Measurements from ENCODE around the gene FMNL1. TPM values are rescaled to one million over a fixed set of nuclear protein-coding genes. Genes with fewer than 3 reads are reported as not detected.

FMNL1 gene
- total RNA-seq, 2 donors from 2014 or later, result 4.0 to 5.2 TPM

DNA sequence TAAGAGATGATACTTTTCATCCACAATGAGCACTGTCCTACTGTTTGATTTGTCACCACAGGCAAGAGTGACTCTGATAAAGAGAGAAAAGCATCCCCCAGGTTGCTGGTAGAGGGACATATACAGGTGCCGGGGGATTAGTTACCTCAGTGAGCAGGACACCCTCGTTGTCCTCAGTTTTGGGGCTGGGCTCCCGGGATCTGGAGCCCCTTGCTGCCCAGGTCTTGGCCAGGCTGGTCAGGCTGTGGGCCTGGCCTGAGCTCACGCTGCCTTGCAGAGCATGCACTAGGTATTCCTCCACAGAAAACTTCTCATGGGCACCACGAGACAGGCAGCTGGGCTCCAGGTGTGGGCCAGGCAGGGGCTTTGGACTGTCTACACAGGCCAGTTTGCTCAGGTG is 64.6 kb downstream of the FMNL1 start:
- Histone ChIP-seq H3K27me3 (no peaks in the 10 kb centered on the region), H3K4me1 (peaks cover 44% of the 10 kb centered on the region), H3K9me3 (no peaks in the 10 kb centered on the region), H3K36me3 (replicated peaks in 1 of 2; ENCODE audit: insufficient read depth in 1 of 2, low read depth in 2 of 2) (peaks cover 0 to 18% of the 10 kb centered on the region in 2 donors), H3K27ac (no peak overlapping the region), H3K4me3 (no peak overlapping the region)
- ATAC-seq (no peak), DNase-seq (no peak)
- 91 to 100% methylated on average over 2 to 5 of the region's 5 CpGs for WGBS, 2 donors
- TF ChIP-seq POLR2A (IDR thresholded peaks at IDR 0.05), result no peak
- TF ChIP-seq, protein P1, sequence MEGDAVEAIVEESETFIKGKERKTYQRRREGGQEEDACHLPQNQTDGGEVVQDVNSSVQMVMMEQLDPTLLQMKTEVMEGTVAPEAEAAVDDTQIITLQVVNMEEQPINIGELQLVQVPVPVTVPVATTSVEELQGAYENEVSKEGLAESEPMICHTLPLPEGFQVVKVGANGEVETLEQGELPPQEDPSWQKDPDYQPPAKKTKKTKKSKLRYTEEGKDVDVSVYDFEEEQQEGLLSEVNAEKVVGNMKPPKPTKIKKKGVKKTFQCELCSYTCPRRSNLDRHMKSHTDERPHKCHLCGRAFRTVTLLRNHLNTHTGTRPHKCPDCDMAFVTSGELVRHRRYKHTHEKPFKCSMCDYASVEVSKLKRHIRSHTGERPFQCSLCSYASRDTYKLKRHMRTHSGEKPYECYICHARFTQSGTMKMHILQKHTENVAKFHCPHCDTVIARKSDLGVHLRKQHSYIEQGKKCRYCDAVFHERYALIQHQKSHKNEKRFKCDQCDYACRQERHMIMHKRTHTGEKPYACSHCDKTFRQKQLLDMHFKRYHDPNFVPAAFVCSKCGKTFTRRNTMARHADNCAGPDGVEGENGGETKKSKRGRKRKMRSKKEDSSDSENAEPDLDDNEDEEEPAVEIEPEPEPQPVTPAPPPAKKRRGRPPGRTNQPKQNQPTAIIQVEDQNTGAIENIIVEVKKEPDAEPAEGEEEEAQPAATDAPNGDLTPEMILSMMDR (IDR thresholded peaks at IDR 0.05), result no peak
- intact Hi-C loops (cut with DNase I), result no loop called here

DNA sequence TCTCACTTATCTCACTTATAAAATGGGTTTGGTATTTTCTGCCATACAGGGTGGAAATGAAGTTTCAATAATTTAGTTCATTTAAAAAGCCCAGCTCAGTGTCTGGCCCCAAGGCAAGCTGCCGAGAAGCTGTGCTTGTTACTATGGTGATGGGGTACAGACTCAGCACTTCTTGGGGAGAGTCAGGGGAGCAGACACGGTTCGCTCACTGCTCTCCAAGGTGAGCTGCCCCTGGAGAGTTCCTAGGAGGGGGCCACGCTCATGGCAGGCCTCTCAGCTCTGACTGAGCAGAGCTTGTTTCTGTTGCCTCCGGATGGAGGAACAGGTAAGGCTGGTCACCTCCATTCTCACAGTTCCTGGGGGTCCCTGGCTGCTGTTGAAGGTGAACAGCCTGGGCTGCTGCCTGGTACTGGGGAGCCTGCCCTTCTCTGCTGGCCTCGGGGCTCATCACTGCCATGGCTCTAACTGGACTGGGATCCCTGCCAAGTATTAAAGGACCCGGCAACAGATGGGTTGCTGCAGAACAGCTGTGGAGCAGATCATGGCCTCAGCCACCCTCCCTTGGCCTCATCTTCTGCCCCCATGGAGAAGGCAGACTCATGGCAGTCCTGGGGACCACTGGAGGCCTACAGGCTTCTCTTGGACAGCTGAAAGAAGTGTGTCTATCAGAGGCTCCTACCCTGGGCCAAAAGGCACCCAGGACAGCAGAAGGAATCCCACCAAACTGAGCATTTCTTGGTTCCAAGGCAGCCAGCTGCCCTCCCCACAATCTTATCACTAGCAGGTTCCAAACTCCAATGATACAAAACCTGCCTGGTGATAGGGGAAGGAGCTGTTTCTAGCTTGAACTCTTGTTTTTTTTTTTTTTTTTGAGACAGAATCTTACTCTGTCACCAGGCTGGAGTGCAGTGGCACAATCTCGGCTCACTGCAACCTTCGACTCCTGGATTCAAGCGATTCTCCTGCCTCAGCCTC is 66.1 kb downstream of the FMNL1 start:
- H3K27me3 ChIP-seq, result no peaks in the 10 kb centered on the region
- intact Hi-C loops (cut with DNase I), result no loop called here
- H3K36me3 ChIP-seq (replicated peaks in 1 of 2; ENCODE audit: insufficient read depth in 1 of 2, low read depth in 2 of 2), result peaks cover 0 to 17% of the 10 kb centered on the region in 2 donors
- ATAC-seq, result no peak
- H3K27ac ChIP-seq, result peak overlapping the region in 3 of 4 donors; percentile 57 to 85 (median 63)
- no peak for TF ChIP-seq POLR2A (IDR thresholded peaks at IDR 0.05)
- TF ChIP-seq, protein P1 (IDR thresholded peaks at IDR 0.05), result no peak
- H3K4me3 ChIP-seq, result no peak overlapping the region
- no peaks in the 10 kb centered on the region for H3K9me3 ChIP-seq
- DNase-seq, result peak in 3 of 4 donors; percentile 46 to 49 (median 49)
- WGBS, 2 donors, result 38 to 60% methylated on average over 8 to 10 of the region's 10 CpGs
- H3K4me1 ChIP-seq, result peaks cover 59% of the 10 kb centered on the region

DNA sequence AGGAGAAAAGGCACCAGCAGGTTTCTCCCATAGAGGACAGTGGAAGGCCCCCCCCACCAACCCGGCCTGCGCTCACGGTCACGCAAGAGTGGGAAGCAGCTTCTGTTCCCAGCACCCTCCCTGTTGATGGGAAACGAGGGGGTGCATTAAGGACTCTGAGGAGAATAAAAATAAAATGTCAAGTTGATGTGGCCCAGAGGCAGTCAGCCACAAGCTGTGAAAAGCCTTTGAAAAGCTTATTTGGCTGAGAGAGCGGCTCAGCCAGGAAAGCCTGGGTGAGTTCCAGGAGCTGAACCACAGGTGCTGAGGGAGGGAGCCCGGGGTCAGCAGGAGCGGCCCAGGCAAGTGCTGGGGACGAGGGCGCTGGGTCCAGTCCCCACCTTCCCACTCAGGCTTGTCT is 67.1 kb downstream of the FMNL1 start:
- Histone ChIP-seq H3K36me3 (replicated peaks in 1 of 2; ENCODE audit: insufficient read depth in 1 of 2, low read depth in 2 of 2) (peaks cover 0 to 13% of the 10 kb centered on the region in 2 donors), H3K9me3 (no peaks in the 10 kb centered on the region), H3K4me3 (no peak overlapping the region), H3K4me1 (peaks cover 69% of the 10 kb centered on the region), H3K27me3 (no peaks in the 10 kb centered on the region), H3K27ac (peak overlapping the region in 3 of 4 donors; percentile 57 to 85 (median 63))
- peak; percentile 45 to 80 (median 70) for DNase-seq
- ATAC-seq, result no peak
- 29 to 40% methylated on average over 10 of the region's 10 CpGs for WGBS, 2 donors
- intact Hi-C loops (cut with DNase I), result no loop called here
- no peak for TF ChIP-seq POLR2A (IDR thresholded peaks at IDR 0.05)
- TF ChIP-seq, protein P1 (IDR thresholded peaks at IDR 0.05), result no peak

DNA sequence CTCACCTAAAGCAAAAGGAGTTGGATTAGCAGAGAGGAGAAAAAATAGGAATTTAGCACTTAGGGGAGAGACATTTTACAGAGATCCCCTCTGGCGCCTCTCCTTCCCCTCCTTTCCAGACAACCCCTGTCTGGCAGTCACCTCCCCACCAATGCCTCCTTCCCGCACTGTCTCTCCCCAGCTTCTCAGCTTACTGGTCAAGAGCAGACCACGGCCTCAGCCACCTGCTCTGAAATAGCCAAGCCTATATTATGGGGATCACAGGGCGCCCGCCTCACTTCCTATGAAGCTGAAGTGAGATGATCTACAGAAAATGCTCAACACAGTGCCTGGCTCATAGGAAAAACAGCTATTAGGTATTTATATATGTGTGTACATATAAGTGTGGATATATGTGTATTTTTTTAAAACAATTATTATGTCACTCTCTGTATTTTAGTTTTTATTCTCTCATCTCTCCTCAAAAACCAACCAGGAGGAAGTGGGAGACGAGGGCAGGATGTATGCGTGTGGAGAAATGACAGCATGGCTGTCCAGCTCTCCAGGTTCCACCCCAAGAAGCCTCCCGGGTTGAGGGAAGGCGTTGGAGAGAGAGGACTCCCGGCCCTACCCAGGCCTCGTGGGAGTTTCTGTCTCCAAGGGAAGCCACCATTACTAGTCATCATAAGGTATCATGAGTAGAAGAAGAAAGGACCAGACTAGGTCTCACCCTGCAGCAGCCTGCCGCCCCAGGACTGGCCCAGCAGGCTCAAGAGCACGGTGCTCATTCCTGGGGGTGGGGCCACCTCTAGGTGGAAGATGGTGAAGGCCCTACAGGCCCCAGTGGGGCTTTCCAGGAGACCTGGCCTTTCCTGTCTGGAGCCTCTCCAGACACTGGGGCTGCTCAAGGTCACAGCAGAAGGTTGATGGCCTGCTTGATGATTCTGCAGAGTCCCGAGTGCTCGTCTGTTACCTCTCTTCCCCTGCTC is 67.9 kb downstream of the FMNL1 start:
- H3K27me3 ChIP-seq, result no peaks in the 10 kb centered on the region
- H3K4me3 ChIP-seq, result no peak overlapping the region
- peak; percentile 41 to 64 (median 50) for DNase-seq
- no peak for ATAC-seq
- peaks cover 76% of the 10 kb centered on the region for H3K4me1 ChIP-seq
- TF ChIP-seq, protein P1 (IDR thresholded peaks at IDR 0.05), result no peak
- TF ChIP-seq POLR2A (IDR thresholded peaks at IDR 0.05), result no peak
- intact Hi-C loops (cut with DNase I), result no loop called here
- no peaks in the 10 kb centered on the region for H3K9me3 ChIP-seq
- H3K27ac ChIP-seq, result peak overlapping the region in 3 of 4 donors; percentile 57 to 85 (median 63)
- WGBS, 2 donors, result 62 to 66% methylated on average over 13 to 15 of the region's 15 CpGs
- peaks cover 0 to 5% of the 10 kb centered on the region in 2 donors for H3K36me3 ChIP-seq (replicated peaks in 1 of 2; ENCODE audit: insufficient read depth in 1 of 2, low read depth in 2 of 2)

Measured in body of pancreas (tissue), 4 donors.